ENCODE data around the gene IL19. TPM values are rescaled to one million over a fixed set of nuclear protein-coding genes. Genes with fewer than 3 reads are reported as not detected.

Gene IL19
- total and polyA plus RNA-seq, 9 of the 15 experiments (the other 6 are each of a cell fraction or from before 2014, with no cell fraction given) = not detected

GRCh38 chr1:206801467-206801866 is 30.9 kb downstream of the IL19 start (continued):
- TF ChIP-seq ZNF740 (CRISPR knock-in tag; IDR thresholded peaks at IDR 0.05) (peak; percentile 80), ZNF740 (tag; IDR thresholded peaks at IDR 0.05) (no peak), ETV5 (CRISPR knock-in tag; IDR thresholded peaks at IDR 0.05; ENCODE audit: low read depth) (peak; percentile 35; the same call in 1 of the 2 replicates), MEF2A (IDR thresholded peaks at IDR 0.05; ENCODE audit: control insufficient read depth, low read depth, low read length) (no peak), ZNF3 (CRISPR knock-in tag; IDR thresholded peaks at IDR 0.05) (no peak), CTCF (IDR thresholded peaks at IDR 0.05 in 2 of 3, conservative IDR thresholded peaks at IDR 0.05 in 1 of 3; ENCODE audit: insufficient read depth in 2 of 3, low read depth in 1 of 3, low read length in 3 of 3) (peak; percentile 37 to 51 (median 39); a peak in 4 of 6 replicates), SRSF7 (optimal IDR thresholded peaks at IDR 0.05; ENCODE audit: low read depth, low read length) (no peak), POLR2H (tag; IDR thresholded peaks at IDR 0.05; ENCODE audit: low read depth) (no peak), CTBP1 (IDR thresholded peaks at IDR 0.05; ENCODE audit: borderline replicate concordance) (0 out of 2 replicates have a peak, but pooled peaks have one; percentile 14), TCF7 (IDR thresholded peaks at IDR 0.05; ENCODE audit: borderline replicate concordance) (no peak)

Data from K562 (cell line).